Epidermal melanocyte (primary cell): ENCODE measurements around the gene THEMIS.
"Not testable (repeated sequence)": the region's sequence is repeated elsewhere in the genome, so short reads cannot be mapped to it uniquely, and the experiment has no call there.

ENCODE experiments used
- DNase-seq: peaks from one replicate; pipeline ENCODE4 v3.0.0; 2011; ENCODE audit warnings: low spot score; ENCODE audit not compliant: insufficient read length

Gene THEMIS

DNA sequence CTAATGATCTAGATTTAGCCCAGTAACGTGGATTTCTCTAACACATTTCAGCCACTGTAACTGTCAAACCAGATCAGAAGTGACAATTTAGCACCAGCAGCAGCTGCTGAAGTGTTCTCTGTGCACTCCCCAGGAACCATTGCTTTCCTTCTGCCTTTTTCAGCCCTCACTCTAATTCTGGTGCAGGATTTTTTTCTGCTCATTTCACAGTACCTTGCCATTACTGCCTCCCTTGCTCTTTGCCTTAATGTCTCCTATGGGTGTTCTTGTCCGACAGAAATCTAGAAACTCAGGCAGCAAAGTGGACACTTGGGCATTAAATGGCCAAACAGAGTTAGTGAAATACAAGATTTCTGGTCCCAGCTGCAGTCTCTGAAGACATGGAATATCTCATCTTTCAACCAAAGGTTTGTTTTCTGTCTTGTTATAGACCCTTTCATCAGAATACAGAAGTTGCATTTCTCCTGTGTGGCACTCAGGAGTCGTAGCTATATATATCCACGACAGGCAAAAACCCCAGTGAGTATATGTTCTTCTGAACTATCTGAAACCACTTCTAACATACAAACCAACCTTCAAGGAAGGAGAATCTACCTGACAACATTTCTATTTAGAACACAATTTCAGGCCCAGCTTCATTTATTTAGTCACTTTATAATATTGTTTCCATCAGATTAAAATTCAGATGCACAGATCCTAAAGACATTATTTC is 92.9 kb downstream of the THEMIS start:
- DNase-seq = no peak

DNA sequence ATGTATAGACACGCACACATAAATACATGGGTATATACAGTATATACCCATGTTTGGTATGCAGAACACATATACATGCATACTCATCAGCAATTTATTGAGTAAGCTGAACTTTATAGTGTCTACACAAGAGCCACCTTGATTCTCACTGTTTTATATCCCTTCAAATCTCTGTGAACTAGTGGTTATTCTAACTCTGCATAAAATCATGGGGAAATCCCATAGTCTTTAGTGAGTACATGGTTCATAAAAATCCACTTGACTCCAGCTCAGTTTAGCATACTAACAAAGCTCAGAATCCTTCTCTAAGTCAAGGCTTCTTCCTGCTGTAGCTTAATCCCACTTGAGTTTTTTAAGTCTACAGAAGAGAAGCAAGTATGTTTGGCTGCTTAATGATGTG is 104.1 kb downstream of the THEMIS start:
- no peak for DNase-seq

DNA sequence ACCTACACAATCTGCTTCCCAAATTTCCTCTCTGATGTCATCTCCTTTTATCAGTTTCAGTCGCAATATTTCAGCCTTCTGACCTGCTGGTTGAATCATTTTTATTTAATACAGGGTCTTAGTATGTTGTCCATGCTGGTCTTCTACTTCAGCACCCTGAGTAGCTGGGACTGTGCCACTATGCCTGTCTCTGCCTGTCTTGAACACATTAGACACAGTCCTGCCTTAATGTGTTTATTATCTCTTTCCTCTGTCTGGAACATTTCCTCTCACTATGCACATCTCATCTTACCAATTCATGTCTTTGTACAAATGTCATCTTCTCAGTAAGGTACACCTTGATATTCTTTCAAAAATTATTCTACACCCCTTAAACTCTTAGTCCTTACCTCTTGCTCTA is 106.5 kb downstream of the THEMIS start:
- DNase-seq = no peak

DNA sequence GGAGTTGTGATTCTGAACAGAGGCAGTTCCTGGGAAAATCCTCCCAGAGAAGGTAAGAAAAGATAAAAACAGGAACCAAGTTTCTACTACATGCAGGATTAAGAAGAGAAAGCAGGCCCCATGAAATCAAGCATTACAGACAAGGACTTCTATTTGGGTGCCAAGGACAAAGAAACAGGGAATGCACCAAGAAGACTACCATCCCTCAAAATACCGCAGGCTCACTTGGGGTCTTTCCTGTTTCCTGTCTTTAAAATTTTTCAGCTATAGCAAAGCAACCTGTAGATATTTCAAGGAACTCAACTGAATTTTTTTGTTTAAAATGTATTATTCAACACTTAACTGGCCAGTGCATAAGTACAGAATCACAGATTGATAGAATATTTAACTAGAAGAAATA is 107.5 kb downstream of the THEMIS start:
- no peak for DNase-seq

DNA sequence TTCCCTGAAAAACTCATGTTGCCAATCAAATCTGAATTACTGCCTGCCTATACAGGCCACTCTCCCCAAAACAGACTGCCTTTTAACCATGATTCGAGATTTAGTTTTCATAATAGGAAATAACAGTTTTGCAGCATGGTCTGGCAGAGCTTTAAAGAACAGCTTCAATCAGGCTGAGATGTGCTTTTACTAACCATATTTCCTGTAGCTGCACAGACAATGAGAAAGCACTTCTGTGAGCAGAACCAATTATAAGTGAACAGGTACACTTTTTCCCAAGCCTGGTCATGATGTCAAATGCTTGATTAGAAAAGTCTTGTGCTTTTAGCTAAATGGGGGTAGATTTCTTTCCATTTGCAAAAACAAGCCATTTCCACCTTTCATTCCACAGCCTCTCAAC is 108.2 kb downstream of the THEMIS start:
- DNase-seq = no peak

DNA sequence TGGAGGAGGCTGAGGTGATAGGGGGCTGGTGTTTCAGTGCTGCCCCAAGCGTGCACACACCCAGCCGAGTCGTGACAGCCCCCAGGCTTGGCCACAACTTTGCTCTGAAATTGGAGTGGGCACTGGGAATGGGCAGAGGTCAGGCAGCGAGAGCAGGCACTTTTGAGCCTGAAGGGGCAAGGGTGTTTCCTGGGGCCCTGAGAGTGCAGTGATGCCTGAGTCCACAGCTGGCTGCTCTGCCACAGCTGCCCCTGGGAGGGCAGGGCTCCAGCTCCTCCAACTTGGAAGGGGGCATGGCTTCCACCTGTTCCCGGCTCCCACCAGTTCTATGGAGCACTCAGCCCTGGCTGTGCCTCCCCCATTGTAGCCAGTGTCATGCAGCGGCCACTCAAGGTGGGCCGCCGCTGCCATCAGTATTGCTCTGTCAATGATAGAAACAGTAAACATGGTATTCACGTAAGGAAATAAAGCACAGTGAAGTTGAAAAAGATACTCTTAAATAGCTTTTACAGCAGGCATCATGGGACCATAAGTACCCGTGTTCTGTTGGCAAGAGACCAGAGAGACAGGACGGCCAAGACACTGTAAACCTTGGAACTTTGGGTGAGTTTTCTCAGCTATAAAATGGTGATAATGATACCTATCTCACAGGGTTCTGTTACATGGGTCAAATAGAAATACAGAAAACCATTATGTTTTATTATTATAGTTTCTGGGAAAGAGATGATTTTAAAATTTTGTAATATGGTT is 108.9 kb downstream of the THEMIS start:
- DNase-seq = no peak

DNA sequence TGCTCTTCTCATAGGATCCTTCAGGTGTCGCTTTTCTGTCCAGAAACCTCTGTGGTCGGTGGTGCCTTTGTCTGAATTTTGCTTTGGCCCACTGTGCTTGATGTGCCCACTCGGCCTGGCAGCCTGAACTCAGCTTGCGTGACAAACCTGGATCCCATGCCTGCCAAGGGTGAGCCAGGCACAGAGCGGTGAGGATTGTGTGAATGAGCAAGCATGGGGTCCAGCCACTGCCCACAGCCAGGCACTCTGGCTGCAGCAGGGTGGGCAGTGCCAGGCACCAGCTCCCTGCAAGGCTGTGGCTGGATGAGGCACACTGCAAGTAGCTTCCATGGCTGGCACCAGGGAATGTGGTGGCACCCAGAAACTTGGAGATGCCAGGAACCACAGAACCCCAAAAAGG is 110.3 kb downstream of the THEMIS start:
- DNase-seq = no peak

DNA sequence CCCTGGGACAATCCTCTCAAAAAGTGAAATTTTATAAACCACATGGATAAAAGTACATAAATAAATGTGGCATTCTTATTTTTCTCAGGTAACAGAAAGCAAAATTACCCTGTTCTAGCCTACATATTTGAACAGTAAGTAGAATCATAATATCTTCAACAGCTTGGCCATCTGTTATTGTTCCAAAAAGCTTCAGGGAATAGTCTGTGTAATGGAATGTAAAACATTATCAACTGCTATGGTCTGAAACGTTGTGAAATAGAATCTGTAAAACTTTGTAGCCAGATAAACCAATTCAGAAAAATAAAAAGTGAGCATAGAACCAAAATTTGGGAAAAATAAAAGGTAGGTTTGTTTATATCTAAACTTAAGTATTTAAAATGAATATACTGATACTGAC is 114.7 kb downstream of the THEMIS start:
- DNase-seq = no peak

DNA sequence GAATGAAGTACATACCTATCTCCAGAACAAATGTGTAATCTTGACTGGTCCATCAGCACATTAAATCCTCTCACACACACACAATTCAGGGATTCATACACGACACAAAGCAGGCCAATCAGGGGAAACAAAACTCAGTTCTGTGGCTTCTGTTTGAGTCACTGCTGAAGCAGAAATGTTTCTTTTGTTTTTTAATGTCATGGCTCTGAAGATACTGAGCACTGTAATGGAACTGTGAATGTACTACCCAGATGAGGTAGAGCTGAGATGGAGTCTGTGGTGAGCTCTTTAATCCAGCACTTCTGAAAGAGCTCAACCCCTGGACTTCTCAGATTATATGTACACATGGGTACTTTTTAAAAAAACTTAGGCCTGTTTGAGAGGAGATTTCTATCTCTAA is 116.4 kb downstream of the THEMIS start:
- DNase-seq = no peak

DNA sequence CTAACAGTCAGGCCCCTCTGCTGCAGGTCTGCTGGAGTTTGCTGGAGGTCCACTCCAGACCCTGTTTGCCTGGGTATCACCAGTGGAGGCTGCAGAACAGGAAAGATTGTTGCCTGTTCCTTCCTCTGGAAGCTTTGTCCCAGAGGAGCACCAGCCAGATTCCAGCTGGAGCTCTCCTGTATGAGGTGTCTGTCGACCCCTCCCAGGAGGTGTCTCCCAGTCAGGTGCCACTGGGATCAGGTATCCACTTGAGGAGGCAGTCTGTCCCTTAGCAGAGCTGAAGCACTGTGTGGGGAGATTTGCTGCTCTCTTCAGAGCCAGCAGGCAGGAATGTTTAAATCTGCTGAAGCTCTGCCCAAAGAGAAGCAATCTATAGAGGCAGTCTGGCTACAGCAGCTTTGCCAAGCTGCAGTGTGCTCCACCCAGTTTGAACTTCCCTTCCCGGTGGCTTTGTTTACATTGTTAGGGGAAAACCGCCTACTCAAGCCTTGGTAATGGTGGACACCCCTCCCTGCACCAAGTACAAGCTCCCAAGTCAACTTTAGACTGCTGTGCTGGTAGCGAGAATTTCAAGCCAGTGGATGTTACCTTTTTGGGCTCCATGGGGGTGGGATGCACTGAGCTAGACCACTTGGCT is 119.1 kb downstream of the THEMIS start:
- DNase-seq = not testable (repeated sequence)

DNA sequence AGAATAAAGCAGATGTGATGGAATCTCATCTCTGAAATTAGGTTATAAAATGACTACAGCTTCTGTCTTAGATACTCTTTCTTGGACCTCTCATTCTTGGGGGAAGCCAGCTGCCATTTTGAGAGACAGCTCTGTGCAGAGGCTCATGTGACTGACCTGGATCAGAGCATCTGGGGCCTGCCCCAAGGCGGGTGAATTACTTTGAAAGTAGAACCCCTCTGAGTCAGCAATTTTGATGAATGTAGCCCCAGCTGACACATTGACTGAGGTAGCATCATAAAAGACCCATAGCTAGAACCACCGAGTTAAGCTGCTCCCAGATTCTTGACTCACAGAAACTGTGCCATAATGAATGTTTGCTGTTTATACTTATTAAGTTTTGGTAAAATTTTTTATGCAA is 124.5 kb downstream of the THEMIS start:
- DNase-seq = no peak

DNA sequence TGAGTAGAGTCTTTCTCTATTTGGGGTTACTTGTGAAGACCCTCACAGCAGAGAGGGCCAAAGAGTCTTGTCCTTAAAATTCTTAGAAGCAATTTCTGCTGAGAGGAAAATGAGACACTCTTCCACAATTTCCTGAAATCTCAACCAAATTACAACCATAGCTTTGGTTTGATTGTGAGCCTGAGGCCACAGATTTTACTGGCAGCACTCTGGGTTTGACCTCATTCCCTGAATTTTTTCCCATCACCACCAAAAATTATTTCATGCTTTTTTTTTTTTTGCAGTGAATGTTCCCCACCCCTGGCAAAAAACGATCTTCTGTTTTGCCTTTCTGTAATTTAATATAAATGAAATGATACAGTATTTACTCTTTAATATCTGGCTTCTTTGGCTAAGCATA is 125.5 kb downstream of the THEMIS start:
- no peak for DNase-seq

DNA sequence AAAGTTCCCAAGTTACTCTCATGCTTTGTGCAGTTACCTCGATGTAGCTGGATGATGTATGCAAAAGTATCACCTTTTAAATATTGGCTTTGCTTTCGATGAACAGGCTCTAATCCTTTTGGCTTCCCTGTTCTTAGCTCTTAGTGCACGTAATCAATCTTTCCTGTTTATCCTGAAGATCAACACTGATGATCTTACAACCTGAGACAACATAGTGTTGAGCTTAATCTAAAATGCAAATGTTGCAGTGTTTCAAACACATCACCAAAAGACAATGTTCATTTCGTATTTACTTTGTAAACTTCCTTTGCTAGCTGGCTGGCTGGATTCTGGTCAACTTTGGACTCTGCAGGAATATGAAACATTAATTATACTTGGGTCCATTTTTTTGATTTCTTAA is 132.1 kb downstream of the THEMIS start:
- DNase-seq = no peak

DNA sequence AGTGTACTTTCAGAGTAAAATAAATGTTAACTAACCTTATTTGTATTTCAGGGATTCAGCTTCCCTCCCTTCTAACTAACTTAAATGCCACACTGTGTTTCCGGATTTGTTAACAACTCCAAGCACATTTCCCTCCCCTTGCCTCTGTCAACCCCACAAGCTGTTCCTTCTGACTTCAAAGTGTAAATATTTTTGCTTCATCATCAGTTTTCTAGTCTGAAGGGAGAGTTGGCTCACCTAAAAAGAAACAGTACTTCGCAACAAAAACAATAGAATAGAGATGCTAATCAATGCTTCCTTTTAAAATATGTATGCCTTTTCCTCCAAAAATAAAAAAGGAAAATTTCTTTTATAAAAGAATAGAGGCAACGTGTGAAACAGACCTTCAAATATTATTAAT is 132.6 kb downstream of the THEMIS start:
- DNase-seq = no peak

DNA sequence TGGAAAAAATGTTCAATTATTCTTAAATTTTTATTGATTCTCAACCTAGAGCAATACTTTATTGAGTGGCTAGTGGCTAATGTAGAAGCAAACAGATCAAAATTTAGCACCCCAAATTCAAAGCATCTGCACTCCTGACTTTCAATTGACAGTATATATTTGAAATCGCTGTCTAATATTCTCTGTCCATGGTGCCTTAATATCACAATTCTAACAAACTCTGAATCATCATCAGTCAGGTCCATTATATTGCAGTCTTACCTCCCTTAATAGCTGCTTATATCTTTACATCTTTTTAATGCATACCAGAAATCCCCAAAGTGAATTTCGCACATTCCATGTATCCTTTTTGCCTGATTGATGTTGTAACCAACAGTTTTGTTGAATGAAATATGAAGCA is 134.9 kb downstream of the THEMIS start:
- DNase-seq = no peak

DNA sequence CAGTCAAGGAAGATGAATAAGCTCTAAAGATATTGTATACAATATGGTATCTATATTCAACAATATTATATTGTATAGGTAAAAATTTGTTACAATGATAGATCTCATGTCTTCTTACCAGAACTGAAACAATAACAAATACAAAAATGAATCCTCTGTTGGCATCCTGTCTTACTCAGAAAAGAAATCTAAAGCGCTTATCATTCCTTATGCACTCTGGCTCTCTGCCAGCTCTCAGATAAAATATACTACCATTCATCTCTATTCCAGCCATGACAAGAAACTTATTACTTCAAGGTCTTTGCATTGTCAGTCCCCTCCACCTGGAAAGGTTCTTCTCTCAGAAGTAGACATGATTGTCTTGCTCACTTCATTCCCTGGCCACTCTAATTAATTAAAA is 138.6 kb downstream of the THEMIS start:
- no peak for DNase-seq

DNA sequence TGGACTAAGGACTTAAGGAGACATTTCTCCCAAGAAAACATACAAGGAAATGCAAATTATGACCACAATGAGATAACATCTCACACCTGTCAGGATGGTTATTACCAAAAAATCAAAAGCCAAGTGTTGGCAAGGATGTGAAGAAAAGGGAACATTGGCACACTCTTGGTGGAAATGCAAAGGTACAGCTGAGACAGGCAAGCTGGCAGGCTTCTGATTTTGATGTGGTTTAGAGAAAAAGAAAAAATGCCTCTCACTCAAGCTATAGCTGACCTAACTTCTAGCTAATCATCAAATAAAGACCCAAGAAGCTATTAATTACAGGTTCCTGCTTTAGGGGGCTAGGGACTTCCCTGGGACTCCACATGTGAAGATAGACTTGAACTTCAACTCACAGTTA is 139.8 kb downstream of the THEMIS start:
- DNase-seq = no peak

DNA sequence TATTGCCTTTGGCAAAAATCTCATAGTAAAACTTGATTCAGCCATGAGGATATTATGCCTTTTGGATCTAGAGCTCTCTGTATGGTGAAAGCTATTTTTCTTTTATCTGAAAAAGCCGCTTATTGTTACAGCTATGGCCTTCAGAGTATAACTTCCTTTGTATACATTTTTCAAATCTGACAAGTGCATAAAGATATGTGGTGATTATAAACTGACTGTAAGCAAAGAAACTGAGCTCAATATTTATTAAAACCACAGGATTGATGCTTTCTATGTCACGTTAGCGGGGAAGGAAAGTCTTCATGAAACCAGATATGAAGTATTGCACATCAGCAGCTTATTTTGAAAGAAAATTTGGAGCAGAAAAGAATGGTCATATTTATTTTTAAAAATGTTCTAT is 151.8 kb downstream of the THEMIS start:
- no peak for DNase-seq

DNA sequence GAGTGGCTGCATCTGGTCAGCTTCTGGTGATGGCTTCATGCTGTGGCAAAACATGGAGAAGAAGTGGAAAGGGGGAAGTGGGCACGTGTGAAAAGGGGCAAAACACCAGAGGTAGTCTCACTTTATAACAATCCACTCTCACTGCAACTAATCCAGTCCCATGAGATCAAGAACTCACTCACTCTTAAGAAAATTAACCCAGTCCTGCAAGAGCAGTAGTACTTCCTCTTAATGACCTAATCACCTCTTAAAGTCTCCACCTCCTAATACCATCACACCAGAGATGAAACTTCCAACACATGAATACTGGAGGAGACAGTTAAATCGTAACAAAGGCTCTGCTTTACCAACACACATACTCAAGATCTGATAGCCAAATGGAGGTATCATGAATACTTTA is 152.6 kb downstream of the THEMIS start:
- DNase-seq = no peak

DNA sequence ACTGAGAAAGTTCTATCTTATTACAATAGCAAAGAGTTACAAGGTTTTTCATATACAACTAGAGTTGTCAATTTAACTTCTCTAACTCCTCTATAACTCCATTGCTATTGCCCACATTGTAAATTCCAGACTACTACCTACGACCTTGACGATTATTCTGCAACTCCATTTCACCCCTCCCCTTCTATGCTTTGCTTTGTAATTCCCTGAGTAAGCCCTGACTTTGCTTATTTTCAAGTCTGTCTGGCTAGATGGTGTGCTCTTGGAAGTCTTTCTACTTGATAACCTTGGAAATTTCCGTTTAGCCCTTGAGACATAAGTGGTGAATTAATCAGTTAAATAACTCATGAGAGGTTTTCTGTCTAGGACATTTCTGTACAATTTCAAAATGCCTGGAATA is 162.4 kb downstream of the THEMIS start:
- no peak for DNase-seq

DNA sequence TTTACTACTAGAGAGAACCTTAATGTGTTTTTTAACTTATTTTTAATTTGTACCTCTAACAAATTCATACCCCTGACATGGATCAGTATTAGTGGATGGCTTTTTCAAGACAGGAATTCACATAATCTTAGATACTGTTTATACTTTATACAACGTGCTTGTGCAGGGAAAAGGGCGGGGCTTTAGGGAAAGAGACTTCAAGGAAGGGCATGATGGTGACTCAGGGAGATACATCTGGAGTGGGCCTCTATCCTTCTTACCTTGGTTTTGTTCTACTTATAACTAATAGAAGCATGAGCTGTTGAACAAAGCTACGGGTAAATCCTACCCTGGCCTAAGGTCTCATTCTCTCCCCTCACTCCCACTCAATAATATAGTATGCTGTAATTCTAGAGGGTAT is 163.1 kb downstream of the THEMIS start:
- DNase-seq = no peak

DNA sequence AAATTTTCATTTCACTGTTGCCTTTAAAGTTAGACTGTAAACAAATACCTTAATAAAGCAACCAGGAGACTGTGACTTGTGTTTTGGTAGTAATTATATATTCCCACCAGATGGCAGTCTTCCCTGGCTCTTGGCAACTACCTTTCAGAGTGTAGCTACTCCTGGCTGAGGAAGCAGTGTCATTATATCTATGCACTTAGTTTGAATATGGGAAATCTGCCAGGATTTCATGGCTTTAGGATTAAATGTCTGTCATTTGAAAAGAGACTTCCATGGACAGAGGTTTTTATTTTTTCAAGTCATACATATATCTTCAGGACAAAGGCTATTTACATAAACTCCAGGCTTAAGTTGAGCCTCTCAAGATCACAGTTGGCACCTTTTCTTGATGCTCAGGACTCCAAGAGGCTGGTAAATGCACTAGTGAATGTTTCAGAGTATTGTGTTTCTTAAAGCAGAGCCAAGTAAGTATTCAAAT is 163.8 kb downstream of the THEMIS start:
- DNase-seq = peak; percentile 26

DNA sequence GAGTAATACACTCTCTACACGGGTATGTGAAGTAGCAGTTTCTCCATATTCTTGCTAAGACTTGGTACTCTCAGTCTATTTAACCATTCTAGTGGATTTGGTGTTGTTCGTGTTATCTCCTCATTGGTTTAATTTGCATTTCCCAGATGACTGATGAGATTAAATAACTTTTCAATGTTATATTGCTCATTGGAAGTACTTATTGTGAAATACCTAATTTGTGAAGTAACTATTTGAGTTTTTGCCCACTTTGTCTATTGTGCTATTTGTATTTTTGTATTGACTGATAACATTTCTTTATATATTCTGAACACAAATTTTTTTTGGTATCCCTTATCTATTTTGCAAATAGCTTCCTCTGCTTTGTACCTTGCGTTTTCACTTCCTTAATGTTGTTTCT is 167.9 kb downstream of the THEMIS start:
- DNase-seq = no peak
